GM12891 (cell line): Measurements from ENCODE around the gene NMT1.
"Not testable (repeated sequence)": the region's sequence is repeated elsewhere in the genome, so short reads cannot be mapped to it uniquely, and the experiment has no call there.

ENCODE experiments used
- DNase-seq: peaks from one replicate; pipeline ENCODE4 v3.0.0; 2011; ENCODE audit warnings: low spot score; ENCODE audit not compliant: insufficient read length
- FAIRE-seq: peaks from 2 replicates; lab custom pipeline; 2011; peaks lifted over from hg19 to GRCh38; lab: Jason Lieb, UNC
- PAX5 ChIP-seq: IDR thresholded peaks from 2 replicates; pipeline ENCODE4 v1.6.1; 2011; ENCODE audit warnings: low read length, moderate library complexity, mild to moderate bottlenecking; ENCODE audit not compliant: insufficient read depth, severe bottlenecking
- POLR2A ChIP-seq: IDR thresholded peaks from 2 replicates; pipeline ENCODE4 v1.6.1; 2011; ENCODE audit warnings: low read depth, low read length, control low read depth
- POLR2AphosphoS5 ChIP-seq: IDR thresholded peaks from 2 replicates; pipeline ENCODE4 v1.6.1; 2011; ENCODE audit warnings: low read depth, low read length, control low read depth
- POU2F2 ChIP-seq: IDR thresholded peaks from 2 replicates; pipeline ENCODE4 v1.6.1; 2011; ENCODE audit warnings: low read depth, mild to moderate bottlenecking, control low read depth, low read length, moderate library complexity
- SPI1 ChIP-seq: IDR thresholded peaks from 2 replicates; pipeline ENCODE4 v1.6.1; 2011; ENCODE audit warnings: low read depth, low read length, control low read depth
- TAF1 ChIP-seq: IDR thresholded peaks from 2 replicates; pipeline ENCODE4 v1.6.1; 2011; ENCODE audit warnings: low read depth, low read length, control low read depth

The NMT1 gene

GRCh38 chr17:45119964-45120363, 58.8 kb downstream of the NMT1 start:
- FAIRE-seq (no peak), DNase-seq (no peak)
- TF ChIP-seq POLR2AphosphoS5 = no peak
- no peak for TF ChIP-seq POU2F2
- no peak for TF ChIP-seq TAF1
- no peak for TF ChIP-seq PAX5
- TF ChIP-seq SPI1 = no peak
- TF ChIP-seq POLR2A = no peak

- TF ChIP-seq POLR2AphosphoS5 = no peak
- no peak for TF ChIP-seq POLR2A
- TF ChIP-seq TAF1 = no peak
- no peak for TF ChIP-seq POU2F2
- no peak for TF ChIP-seq PAX5
- TF ChIP-seq SPI1 = no peak
- FAIRE-seq (no peak), DNase-seq (no peak)
These were observed 59.4 kb downstream of the NMT1 start for GRCh38 chr17:45120558-45120957.

GRCh38 chr17:45121055-45121454, 59.9 kb downstream of the NMT1 start:
- TF ChIP-seq PAX5 (no peak), SPI1 (no peak), POU2F2 (no peak), TAF1 (no peak), POLR2A (no peak), POLR2AphosphoS5 (no peak)
- FAIRE-seq (no peak), DNase-seq (no peak)

- FAIRE-seq = no peak
- DNase-seq = no peak
- no peak for TF ChIP-seq POLR2A
- TF ChIP-seq SPI1 = no peak
- TF ChIP-seq POLR2AphosphoS5 = no peak
- TF ChIP-seq PAX5 = no peak
- TF ChIP-seq POU2F2 = no peak
- no peak for TF ChIP-seq TAF1
These were observed 62.1 kb downstream of the NMT1 start for GRCh38 chr17:45123076-45123770.

GRCh38 chr17:45123930-45124796, 63.0 kb downstream of the NMT1 start:
- TF ChIP-seq PAX5 (no peak), SPI1 (no peak), POU2F2 (no peak), POLR2A (no peak), POLR2AphosphoS5 (no peak), TAF1 (no peak)
- FAIRE-seq (peak; percentile 64), DNase-seq (no peak)

- not testable (repeated sequence) for DNase-seq, FAIRE-seq
These were observed 63.6 kb downstream of the NMT1 start for GRCh38 chr17:45124797-45125122.

- no peak for DNase-seq
- no peak for FAIRE-seq
- TF ChIP-seq POU2F2 (no peak), TAF1 (no peak)
These were observed 64.4 kb downstream of the NMT1 start for GRCh38 chr17:45125509-45125908.

GRCh38 chr17:45127207-45127547, 66.1 kb downstream of the NMT1 start:
- DNase-seq = no peak
- no peak for FAIRE-seq
- TF ChIP-seq PAX5 = no peak
- no peak for TF ChIP-seq TAF1
- no peak for TF ChIP-seq POLR2A
- TF ChIP-seq POLR2AphosphoS5 = no peak
- no peak for TF ChIP-seq POU2F2
- TF ChIP-seq SPI1 = no peak

GRCh38 chr17:45127548-45128300, 66.6 kb downstream of the NMT1 start:
- DNase-seq (no peak), FAIRE-seq (no peak)

More at GRCh38 chr17:45127548-45128300, 66.6 kb downstream of the NMT1 start:
- no peak for TF ChIP-seq SPI1
- TF ChIP-seq POLR2A = no peak
- TF ChIP-seq PAX5 = no peak
- TF ChIP-seq TAF1 = no peak
- TF ChIP-seq POLR2AphosphoS5 = no peak
- no peak for TF ChIP-seq POU2F2
